Hematopoietic multipotent progenitor cell (in vitro differentiated cells): ENCODE results near the gene MEX3D. TPM values are rescaled to one million over a fixed set of nuclear protein-coding genes. Genes with fewer than 3 reads are reported as not detected.
A peak's percentile ranks its signal among the peaks of the same experiment; 100 is the strongest.

ENCODE experiments used
- DNase-seq, 3 donors: peaks; one replicate each; pipeline ENCODE4 v3.0.0-alpha.2; 2011 to 2015; ENCODE audit warnings: low read depth in 2 of 3, low spot score in 2 of 3
- total RNA-seq: library from RNA; depleted of rRNA; stranded (reverse); fragments of >200 nt; gene quantifications from one replicate; pipeline ENCODE4 v1.2.3, GENCODE V29; 2012

The MEX3D gene
- total RNA-seq, 1 donor: 4.8 TPM

GRCh38 chr19:1574354-1575136 lies 6.4 kb upstream of the MEX3D start:
- no peak for DNase-seq

DNA sequence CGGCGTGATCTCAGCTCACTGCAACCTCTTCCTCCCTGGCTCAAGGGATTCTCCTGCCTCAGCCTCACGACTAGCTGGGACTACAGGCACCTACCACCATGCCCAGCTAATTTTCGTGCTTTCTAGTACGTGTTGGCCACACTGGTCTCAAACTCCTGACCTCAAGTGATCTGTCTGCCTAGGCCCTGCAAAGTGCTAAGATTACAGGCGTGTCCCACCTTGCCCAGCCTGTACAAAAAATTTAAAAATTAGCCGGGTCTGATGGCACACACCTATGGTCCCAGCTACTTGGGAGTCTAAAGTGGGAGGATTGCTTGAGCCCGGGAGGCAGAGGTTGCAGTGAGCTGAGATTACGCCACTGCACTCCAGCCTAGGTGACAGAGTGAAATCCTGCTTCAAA lies 4.7 kb upstream of the MEX3D start:
- DNase-seq: no peak

DNA sequence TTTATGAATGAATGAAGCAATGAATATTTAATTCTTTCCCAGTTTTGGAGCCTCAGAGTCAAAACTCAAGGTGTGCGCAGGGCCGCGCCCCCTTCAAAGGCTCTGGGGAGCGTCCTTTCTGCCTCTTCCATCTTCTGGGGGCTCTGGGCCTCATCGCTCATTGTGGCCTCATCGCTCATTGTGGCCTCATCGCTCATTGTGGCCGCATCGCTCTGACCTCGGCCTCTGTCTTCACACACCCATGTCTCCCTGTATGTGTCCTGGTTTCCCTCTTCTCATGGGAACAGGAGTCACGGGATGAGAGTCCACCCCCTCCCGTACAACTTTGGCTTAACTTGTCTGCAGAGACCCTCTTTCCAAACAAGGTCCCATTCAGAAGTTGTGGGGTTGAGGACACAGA lies 3.2 kb upstream of the MEX3D start:
- DNase-seq: no peak

DNA sequence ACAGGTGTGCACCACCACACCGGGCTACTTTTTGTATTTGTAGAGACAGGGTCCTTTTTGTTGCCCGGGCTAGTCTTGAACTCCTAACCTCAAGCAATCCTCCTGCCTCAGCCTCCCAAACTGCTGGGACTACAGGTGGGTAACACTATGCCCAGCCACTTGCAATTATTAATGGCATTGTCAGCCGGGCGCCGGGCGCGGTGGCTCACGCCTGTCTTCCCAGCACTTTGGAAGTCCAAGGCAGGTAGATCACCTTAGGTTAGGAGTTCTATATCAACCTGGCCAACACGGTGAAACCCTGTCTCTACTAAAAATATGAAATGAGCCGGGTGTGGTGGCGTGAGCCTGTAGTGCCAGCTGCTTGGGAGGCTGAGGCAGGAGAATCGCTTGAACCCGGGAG lies 2.7 kb upstream of the MEX3D start:
- DNase-seq: no peak

DNA sequence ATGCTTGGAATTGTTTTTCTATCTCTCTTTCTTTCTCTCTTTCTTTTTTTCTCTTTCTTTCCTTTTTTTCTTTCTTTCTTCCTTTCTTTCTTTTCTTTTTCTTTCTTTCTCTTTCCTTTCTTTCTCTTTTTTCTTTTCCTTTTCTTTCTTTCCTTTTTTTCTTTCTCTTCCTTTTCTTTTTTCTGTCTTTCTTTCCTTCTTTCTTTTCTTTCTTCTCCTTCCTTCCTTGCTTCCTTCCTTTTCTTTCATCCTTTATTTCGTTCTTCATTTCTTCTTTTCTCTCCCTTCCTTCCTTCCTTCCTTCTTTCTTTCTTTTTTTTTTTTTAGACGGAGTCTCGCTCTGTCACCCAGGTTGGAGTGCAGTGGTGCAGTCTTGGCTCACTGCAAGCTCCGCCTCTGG lies 1.9 kb upstream of the MEX3D start:
- DNase-seq: no peak

DNA sequence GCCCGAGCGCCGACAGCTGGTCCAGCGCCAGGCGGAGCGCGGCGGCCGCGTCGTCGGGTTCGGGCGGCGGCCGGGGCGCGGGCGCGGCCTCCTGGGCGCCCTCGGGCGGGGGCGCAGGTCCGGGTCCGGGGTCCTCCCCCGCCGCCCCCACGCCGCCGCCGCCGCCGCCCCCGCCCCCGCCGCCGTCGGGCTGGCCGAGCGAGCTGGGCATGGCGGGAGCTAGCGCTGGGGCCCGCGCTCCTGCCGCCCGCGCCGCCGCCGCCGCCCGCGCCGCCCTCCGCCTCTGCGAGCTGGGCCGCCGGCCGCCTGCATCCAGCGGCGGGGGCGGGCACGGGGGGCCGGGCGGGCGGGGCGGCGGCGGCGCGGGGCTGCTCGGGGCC lies 287 bp downstream of the MEX3D start:
- DNase-seq: no peak

- DNase-seq: no peak
Observed at GRCh38 chr19:1567116-1567847, 843 bp downstream of the MEX3D start.

GRCh38 chr19:1566392-1567115 lies 1.6 kb downstream of the MEX3D start:
- DNase-seq: no peak

DNA sequence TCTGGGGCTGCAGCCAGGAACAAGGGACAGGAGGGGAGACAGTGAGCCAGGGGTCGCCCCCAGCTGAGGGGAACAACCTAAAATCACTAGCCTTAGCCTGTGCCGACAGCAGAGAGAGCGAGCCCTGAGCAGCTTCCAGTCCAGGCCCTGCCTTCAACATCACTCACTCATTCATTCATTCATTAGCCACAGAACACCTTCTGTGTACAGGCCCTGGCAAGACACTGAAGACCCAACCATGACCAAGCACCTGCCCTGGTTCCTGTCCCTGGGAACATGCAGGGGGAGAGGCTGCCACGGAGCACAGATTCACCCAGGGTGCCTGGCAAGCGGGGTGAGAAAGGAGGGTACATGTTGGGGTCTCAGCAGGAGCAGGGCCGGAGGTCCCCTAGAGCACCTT lies 4.9 kb downstream of the MEX3D start:
- DNase-seq: no peak

- no peak for DNase-seq
Observed at GRCh38 chr19:1561236-1561842, 6.8 kb downstream of the MEX3D start.

DNA sequence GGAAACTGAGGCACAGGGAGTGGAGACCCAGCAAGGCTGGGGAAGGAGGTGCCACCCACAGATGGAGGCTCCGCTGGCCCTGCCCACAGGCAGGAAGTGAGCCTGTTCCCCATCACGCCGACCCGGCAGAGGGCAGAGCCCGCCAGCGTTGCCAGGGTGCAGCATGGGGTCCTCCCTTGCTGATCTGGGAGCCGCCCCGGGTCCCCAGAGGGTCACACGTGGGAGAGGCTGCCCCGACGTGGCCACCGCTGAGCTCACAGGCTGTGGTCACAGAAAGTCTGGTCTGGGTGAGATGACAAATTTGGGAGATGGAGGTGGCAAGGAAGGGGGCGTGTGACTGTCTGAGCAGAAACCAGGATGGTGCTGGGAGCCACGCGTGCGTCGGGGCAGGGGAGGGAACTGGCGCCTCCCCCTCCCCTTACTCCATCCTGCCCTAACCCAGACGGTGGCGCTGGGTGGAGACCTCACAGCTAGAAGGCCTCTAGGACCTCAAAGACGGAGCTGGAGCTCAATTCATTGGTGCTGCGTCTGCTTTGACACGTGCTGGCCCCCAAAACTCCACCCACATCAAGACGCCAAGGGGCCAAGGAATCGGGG lies 7.7 kb downstream of the MEX3D start:
- peak in 2 of 3 donors; percentile 23 to 42 for DNase-seq

- no peak for DNase-seq
Observed at GRCh38 chr19:1558552-1558951, 9.6 kb downstream of the MEX3D start.

DNA sequence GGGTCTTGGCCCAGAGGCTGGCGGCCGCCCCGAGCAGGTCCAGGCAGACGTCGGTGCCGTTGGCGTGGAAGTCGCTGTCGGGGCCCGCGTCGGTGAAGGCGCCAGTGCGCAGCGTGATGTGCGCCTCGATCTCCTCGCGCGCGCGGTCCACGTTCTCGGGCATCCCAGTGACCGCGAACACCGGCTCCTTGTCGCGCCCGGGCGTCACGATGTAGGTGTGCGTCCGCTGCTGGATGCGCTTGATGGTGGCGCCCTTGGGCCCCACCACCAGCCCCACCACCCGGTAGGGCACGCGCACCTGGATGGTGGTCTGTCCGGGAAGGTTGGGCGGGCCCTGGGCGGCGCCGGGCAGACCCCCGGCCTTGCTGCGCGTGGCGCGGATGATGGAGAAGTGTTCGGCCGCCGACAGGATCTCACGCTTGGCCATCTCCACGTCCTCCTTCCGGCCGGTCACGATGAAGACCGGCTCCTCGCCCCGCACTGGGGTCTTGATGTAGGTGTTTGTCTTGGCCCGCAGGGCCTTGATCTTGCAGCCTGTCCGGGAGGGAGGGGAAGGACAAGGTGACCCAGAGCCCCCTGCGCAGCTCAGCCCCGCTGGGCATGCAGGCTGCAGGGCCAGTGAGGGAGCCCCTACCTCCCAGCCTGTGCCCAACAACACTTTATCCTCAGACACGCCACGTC lies 11.6 kb downstream of the MEX3D start:
- no peak for DNase-seq

GRCh38 chr19:1555487-1556389 lies 12.4 kb downstream of the MEX3D start:
- no peak for DNase-seq

DNA sequence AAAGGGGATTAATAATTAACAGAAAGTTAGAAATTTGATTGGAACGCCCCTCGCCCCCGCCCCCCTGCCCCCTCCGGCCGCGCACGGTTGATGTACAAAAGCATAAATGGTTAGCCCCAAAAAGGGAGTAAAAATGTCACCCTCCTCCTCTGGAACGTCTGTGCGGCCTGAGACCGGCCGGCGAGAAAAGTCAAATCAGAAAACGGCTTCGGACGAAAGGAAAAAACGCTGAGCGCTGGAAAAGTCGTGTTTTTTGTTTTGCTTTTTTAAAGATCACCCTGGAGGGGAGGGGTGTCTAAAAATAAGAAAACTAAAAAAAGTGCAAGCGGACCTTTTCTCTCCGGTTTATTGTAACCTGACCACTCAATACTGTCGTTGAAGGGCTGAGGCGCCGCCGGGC lies 13.2 kb downstream of the MEX3D start:
- no peak for DNase-seq

DNA sequence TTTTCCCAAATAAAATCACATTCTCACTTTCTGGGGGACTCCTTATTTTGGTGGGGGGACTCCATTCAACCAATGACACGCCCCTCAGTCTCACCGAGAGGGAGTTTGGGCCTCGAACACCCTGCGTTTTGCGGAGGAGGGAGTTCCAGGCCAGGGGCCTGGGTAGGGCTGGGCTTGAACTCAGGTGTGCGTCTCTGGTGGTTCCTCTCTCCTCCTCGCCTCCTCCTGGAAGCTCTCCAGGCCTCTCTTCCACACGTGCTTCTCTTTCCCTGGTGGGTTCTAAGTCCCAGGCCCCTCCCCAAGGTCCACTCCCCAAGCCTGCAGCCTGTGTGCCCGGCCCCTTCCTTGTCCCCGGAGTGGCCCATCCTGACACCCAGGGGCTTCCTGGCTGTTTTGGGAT lies 14.7 kb downstream of the MEX3D start:
- no peak for DNase-seq

- no peak for DNase-seq
Observed at GRCh38 chr19:1551068-1552040, 16.8 kb downstream of the MEX3D start.

DNA sequence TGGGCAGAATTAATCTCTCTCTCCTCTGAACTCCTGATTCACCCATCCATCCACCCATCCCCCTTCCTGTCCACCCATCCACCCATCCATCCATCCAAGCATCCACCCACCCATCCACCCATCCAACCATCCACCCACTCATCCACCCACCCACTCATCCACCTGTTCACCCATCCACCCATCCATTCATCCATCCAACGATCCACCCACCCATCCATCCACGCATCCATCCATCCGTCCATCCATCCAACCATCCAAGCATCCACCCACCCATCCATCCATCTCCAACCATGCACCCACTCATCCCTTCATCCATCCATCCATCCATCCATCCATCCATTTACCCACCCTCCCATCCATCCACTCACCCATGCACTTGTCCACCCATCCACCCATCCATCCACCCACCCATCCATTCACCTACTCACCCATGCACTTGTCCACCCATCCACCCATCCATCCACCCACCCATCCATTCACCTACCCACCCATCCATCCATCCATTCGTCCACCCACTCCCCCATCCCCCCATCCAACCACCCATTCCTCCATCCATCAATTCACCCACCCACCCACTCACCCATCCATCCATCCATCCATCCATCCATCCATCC lies 18.7 kb downstream of the MEX3D start:
- DNase-seq: no peak
